ENCODE data around the gene CREG2.

The CREG2 gene

DNA sequence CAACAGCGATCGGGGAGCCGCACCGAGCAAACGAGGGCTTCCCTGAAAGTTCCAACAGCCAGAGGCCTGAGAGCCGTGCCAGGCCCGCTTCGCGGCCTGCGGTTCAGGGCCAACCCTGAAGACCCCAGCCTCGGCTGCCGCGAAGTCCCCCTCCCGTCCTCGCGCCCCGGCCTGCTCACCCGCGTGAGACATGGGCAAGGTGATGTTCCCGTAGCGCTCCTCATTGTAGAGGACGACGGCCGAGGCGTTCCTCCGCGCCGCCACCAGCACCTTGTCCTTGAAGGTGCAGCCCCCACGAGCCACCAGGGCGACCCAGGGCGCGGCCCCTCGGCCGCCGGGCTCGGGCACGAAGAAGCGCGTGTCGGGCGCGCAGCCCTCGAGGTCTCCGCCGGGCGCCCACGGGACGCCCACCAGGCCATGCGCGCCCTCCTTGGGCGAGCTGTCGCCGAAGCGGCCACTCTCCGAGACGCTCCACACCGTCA lies 79.3 kb downstream of the CREG2 start:
- Histone ChIP-seq H3K27ac (ENCODE audit: low read length, poor library complexity, severe bottlenecking) (no peak overlapping the region), H3K4ac (ENCODE audit: low read depth in 1 of 2, low read length in 2 of 2) (peak overlapping the region; percentile 57 to 94), H2BK12ac (ENCODE audit: low read length in 2 of 2) (peak overlapping the region; percentile 41 to 42), H2BK120ac (ENCODE audit: low read depth, low read length) (peak overlapping the region; percentile 74), H3K23ac (ENCODE audit: low read length in 2 of 2) (peak overlapping the region in 1 of 2 experiments; percentile 92), H3K14ac (ENCODE audit: low read length in 2 of 2) (peak overlapping the region in 1 of 2 experiments; percentile 98), H3K18ac (ENCODE audit: low read depth in 1 of 2, low read length in 2 of 2) (peak overlapping the region; percentile 99 to 100), H3K9me3 (ENCODE audit: control insufficient read depth, low read length) (no peaks in the 10 kb centered on the region), H3K4me3 (ENCODE audit: insufficient read depth in 1 of 2, low read depth in 1 of 2, low read length in 2 of 2) (peak overlapping the region; percentile 95 to 98), H4K91ac (ENCODE audit: low read length) (peak overlapping the region; percentile 94), H2AK5ac (ENCODE audit: low read length, severe bottlenecking) (peak overlapping the region; percentile 53), H3K27me3 (ENCODE audit: control insufficient read depth in 1 of 2, insufficient read depth in 1 of 2, low read length in 2 of 2) (no peaks in the 10 kb centered on the region), H3K4me1 (ENCODE audit: control insufficient read depth, insufficient read depth, low read depth, low read length) (peaks cover 14% of the 10 kb centered on the region), H2BK5ac (ENCODE audit: low read depth, low read length, poor library complexity, severe bottlenecking) (peak overlapping the region; percentile 32), H3K9ac (ENCODE audit: low read length) (peak overlapping the region; percentile 97), H2AFZ (ENCODE audit: low read depth, low read length) (peak overlapping the region; percentile 79), H3K36me3 (ENCODE audit: control insufficient read depth in 1 of 2, insufficient read depth in 2 of 2, low read depth in 1 of 2, low read length in 2 of 2) (peaks cover 0 to 2% of the 10 kb centered on the region in 2 experiments), H4K8ac (ENCODE audit: low read length) (peak overlapping the region; percentile 96), H2BK15ac (ENCODE audit: low read depth, poor library complexity, severe bottlenecking) (no peak overlapping the region), H3K4me2 (ENCODE audit: low read length, poor library complexity, severe bottlenecking) (peak overlapping the region; percentile 92), H3K79me1 (replicated peaks; ENCODE audit: low read length, poor library complexity, severe bottlenecking) (peaks cover 3% of the 10 kb centered on the region)
- peak; percentile 41 for DNase-seq
- 2% methylated on average over 54 of the region's 57 CpGs for WGBS

- peak overlapping the region; percentile 95 to 98 for H3K4me3 ChIP-seq (ENCODE audit: insufficient read depth in 1 of 2, low read depth in 1 of 2, low read length in 2 of 2)
- H2AK5ac ChIP-seq (ENCODE audit: low read length, severe bottlenecking) = peak overlapping the region; percentile 53
- no peak overlapping the region for H2BK15ac ChIP-seq (ENCODE audit: low read depth, poor library complexity, severe bottlenecking)
- H3K9me3 ChIP-seq (ENCODE audit: control insufficient read depth, low read length) = no peaks in the 10 kb centered on the region
- no peak for DNase-seq
- H3K18ac ChIP-seq (ENCODE audit: low read depth in 1 of 2, low read length in 2 of 2) = peak overlapping the region; percentile 99 to 100
- peak overlapping the region; percentile 92 for H3K4me2 ChIP-seq (ENCODE audit: low read length, poor library complexity, severe bottlenecking)
- 71% methylated on average over 9 of the region's 9 CpGs for WGBS
- peak overlapping the region; percentile 97 for H3K9ac ChIP-seq (ENCODE audit: low read length)
- H3K14ac ChIP-seq (ENCODE audit: low read length in 2 of 2) = peak overlapping the region in 1 of 2 experiments; percentile 98
- peaks cover 0 to 4% of the 10 kb centered on the region in 2 experiments for H3K36me3 ChIP-seq (ENCODE audit: control insufficient read depth in 1 of 2, insufficient read depth in 2 of 2, low read depth in 1 of 2, low read length in 2 of 2)
- peak overlapping the region in 1 of 2 experiments; percentile 92 for H3K23ac ChIP-seq (ENCODE audit: low read length in 2 of 2)
- no peaks in the 10 kb centered on the region for H3K27me3 ChIP-seq (ENCODE audit: control insufficient read depth in 1 of 2, insufficient read depth in 1 of 2, low read length in 2 of 2)
- peak overlapping the region in 1 of 2 experiments; percentile 94 for H3K4ac ChIP-seq (ENCODE audit: low read depth in 1 of 2, low read length in 2 of 2)
- no peak overlapping the region for H3K27ac ChIP-seq (ENCODE audit: low read length, poor library complexity, severe bottlenecking)
- H4K8ac ChIP-seq (ENCODE audit: low read length) = no peak overlapping the region
- no peak overlapping the region for H4K91ac ChIP-seq (ENCODE audit: low read length)
- H3K4me1 ChIP-seq (ENCODE audit: control insufficient read depth, insufficient read depth, low read depth, low read length) = peaks cover 14% of the 10 kb centered on the region
- H3K79me1 ChIP-seq (replicated peaks; ENCODE audit: low read length, poor library complexity, severe bottlenecking) = peaks cover 3% of the 10 kb centered on the region
- no peak overlapping the region for H2AFZ ChIP-seq (ENCODE audit: low read depth, low read length)
- H2BK120ac ChIP-seq (ENCODE audit: low read depth, low read length) = no peak overlapping the region
- no peak overlapping the region for H2BK5ac ChIP-seq (ENCODE audit: low read depth, low read length, poor library complexity, severe bottlenecking)
- H2BK12ac ChIP-seq (ENCODE audit: low read length in 2 of 2) = no peak overlapping the region
Measured at GRCh38 chr2:101307503-101307902, 79.8 kb downstream of the CREG2 start.

DNA sequence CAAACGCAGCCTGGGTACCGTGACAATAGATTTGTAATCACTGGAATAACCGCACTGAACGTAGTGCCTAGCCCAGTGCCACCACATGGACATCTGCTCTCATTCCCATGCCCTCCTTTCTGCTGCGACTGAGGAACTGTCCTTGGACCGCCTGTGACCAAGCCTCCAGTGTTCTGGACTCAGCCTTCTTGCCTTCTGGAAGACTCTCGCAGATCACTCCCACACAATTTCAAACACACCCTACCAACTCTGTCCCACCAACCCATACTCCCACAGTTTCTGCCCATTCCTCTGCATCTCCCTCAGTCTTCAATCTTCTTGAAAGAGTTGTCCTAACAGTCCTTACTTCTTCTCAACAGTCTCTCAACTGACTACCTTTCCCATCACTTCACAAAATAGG lies 80.9 kb downstream of the CREG2 start:
- H4K8ac ChIP-seq (ENCODE audit: low read length) = no peak overlapping the region
- peak overlapping the region in 1 of 2 experiments; percentile 87 for H3K14ac ChIP-seq (ENCODE audit: low read length in 2 of 2)
- no peak overlapping the region for H2BK120ac ChIP-seq (ENCODE audit: low read depth, low read length)
- DNase-seq = no peak
- H3K79me1 ChIP-seq (replicated peaks; ENCODE audit: low read length, poor library complexity, severe bottlenecking) = peaks cover 3% of the 10 kb centered on the region
- H3K23ac ChIP-seq (ENCODE audit: low read length in 2 of 2) = no peak overlapping the region
- H3K27me3 ChIP-seq (ENCODE audit: control insufficient read depth in 1 of 2, insufficient read depth in 1 of 2, low read length in 2 of 2) = no peaks in the 10 kb centered on the region
- H3K18ac ChIP-seq (ENCODE audit: low read depth in 1 of 2, low read length in 2 of 2) = peak overlapping the region in 1 of 2 experiments; percentile 4
- no peak overlapping the region for H4K91ac ChIP-seq (ENCODE audit: low read length)
- H2BK5ac ChIP-seq (ENCODE audit: low read depth, low read length, poor library complexity, severe bottlenecking) = no peak overlapping the region
- H3K4me2 ChIP-seq (ENCODE audit: low read length, poor library complexity, severe bottlenecking) = peak overlapping the region; percentile 4
- peaks cover 14% of the 10 kb centered on the region for H3K4me1 ChIP-seq (ENCODE audit: control insufficient read depth, insufficient read depth, low read depth, low read length)
- no peak overlapping the region for H2AFZ ChIP-seq (ENCODE audit: low read depth, low read length)
- no peak overlapping the region for H2BK15ac ChIP-seq (ENCODE audit: low read depth, poor library complexity, severe bottlenecking)
- no peaks in the 10 kb centered on the region for H3K9me3 ChIP-seq (ENCODE audit: control insufficient read depth, low read length)
- H3K4ac ChIP-seq (ENCODE audit: low read depth in 1 of 2, low read length in 2 of 2) = no peak overlapping the region
- WGBS = 84% methylated on average over 7 of the region's 7 CpGs
- no peak overlapping the region for H3K27ac ChIP-seq (ENCODE audit: low read length, poor library complexity, severe bottlenecking)
- H3K9ac ChIP-seq (ENCODE audit: low read length) = peak overlapping the region; percentile 97
- H3K36me3 ChIP-seq (ENCODE audit: control insufficient read depth in 1 of 2, insufficient read depth in 2 of 2, low read depth in 1 of 2, low read length in 2 of 2) = peaks cover 0 to 15% of the 10 kb centered on the region in 2 experiments
- H3K4me3 ChIP-seq (ENCODE audit: insufficient read depth in 1 of 2, low read depth in 1 of 2, low read length in 2 of 2) = peak overlapping the region in 1 of 2 experiments; percentile 95
- H2BK12ac ChIP-seq (ENCODE audit: low read length in 2 of 2) = peak overlapping the region in 1 of 2 experiments; percentile 68
- no peak overlapping the region for H2AK5ac ChIP-seq (ENCODE audit: low read length, severe bottlenecking)

DNA sequence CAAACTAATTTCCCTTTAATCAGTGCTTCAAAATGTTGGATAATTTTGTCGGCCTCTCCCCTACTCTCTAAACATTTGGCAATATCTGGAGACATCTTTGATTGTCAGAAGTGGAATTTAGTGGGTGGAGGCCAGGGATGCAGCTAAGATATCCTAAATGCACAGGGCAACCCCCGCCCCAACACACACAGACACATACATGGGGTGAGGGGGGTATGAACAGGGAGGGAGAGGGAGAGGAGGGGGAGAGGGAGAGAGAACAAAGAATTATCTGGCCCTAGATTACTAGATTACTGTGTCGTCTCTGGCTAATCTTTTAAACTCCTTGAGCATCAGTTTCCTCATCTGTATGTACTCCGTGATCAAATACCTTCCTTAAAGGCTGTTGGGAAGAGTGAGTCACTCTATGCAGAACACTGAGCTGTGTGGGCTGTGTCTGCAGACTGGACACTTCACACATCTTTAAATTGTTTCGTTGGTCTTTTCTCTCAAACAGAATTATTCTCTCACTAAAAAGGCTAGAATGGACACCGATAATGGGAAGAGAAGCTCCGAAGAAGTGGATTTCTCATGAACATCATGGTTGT lies 81.7 kb downstream of the CREG2 start:
- Histone ChIP-seq H3K4me2 (ENCODE audit: low read length, poor library complexity, severe bottlenecking) (peak overlapping the region; percentile 10), H3K18ac (ENCODE audit: low read depth in 1 of 2, low read length in 2 of 2) (peak overlapping the region in 1 of 2 experiments; percentile 32), H2AK5ac (ENCODE audit: low read length, severe bottlenecking) (no peak overlapping the region), H3K27me3 (ENCODE audit: control insufficient read depth in 1 of 2, insufficient read depth in 1 of 2, low read length in 2 of 2) (no peaks in the 10 kb centered on the region), H3K79me1 (replicated peaks; ENCODE audit: low read length, poor library complexity, severe bottlenecking) (peaks cover 5% of the 10 kb centered on the region), H3K4me1 (ENCODE audit: control insufficient read depth, insufficient read depth, low read depth, low read length) (peaks cover 14% of the 10 kb centered on the region), H3K4ac (ENCODE audit: low read depth in 1 of 2, low read length in 2 of 2) (no peak overlapping the region), H3K14ac (ENCODE audit: low read length in 2 of 2) (peak overlapping the region in 1 of 2 experiments; percentile 79), H3K23ac (ENCODE audit: low read length in 2 of 2) (no peak overlapping the region), H3K9me3 (ENCODE audit: control insufficient read depth, low read length) (no peaks in the 10 kb centered on the region), H3K4me3 (ENCODE audit: insufficient read depth in 1 of 2, low read depth in 1 of 2, low read length in 2 of 2) (peak overlapping the region in 1 of 2 experiments; percentile 95), H2BK12ac (ENCODE audit: low read length in 2 of 2) (peak overlapping the region in 1 of 2 experiments; percentile 49), H3K27ac (ENCODE audit: low read length, poor library complexity, severe bottlenecking) (no peak overlapping the region), H4K91ac (ENCODE audit: low read length) (no peak overlapping the region), H3K9ac (ENCODE audit: low read length) (peak overlapping the region; percentile 97), H2BK120ac (ENCODE audit: low read depth, low read length) (no peak overlapping the region), H2AFZ (ENCODE audit: low read depth, low read length) (no peak overlapping the region), H2BK15ac (ENCODE audit: low read depth, poor library complexity, severe bottlenecking) (no peak overlapping the region), H4K8ac (ENCODE audit: low read length) (no peak overlapping the region), H2BK5ac (ENCODE audit: low read depth, low read length, poor library complexity, severe bottlenecking) (no peak overlapping the region), H3K36me3 (ENCODE audit: control insufficient read depth in 1 of 2, insufficient read depth in 2 of 2, low read depth in 1 of 2, low read length in 2 of 2) (peaks cover 2 to 16% of the 10 kb centered on the region in 2 experiments)
- DNase-seq = peak; percentile 85
- 69% methylated on average over 4 of the region's 7 CpGs for WGBS
